Vagina (tissue), 2 donors: ENCODE data around the gene POLN. TPM values are rescaled to one million over a fixed set of nuclear protein-coding genes. Genes with fewer than 3 reads are reported as not detected.

Source experiments
- DNase-seq, 2 donors: peaks; one replicate each; pipeline ENCODE4 v3.0.0-alpha.2; 2017; ENCODE audit errors: extremely low spot score in 2 of 2
- H3K27ac ChIP-seq: fragments of 200-600 bp; sonication (generic); one replicate; pipeline ENCODE4 v1.5.1; 2019
- H3K27me3 ChIP-seq: fragments of 200-600 bp; sonication (generic); one replicate; pipeline ENCODE4 v1.5.1; 2019
- H3K36me3 ChIP-seq, 2 donors: fragments of 200-600 bp; sonication (generic); one replicate each; pipeline ENCODE4 v1.5.1; 2017 to 2019
- H3K4me1 ChIP-seq: fragments of 200-600 bp; sonication (generic); one replicate; pipeline ENCODE4 v1.5.1; 2019
- H3K4me3 ChIP-seq, 2 donors: fragments of 200-600 bp; sonication (generic); 1 replicate in 1 of 2; 2 replicates in 1 of 2; pipeline ENCODE4 v1.5.1; 2016 to 2019
- H3K9me3 ChIP-seq: fragments of 200-600 bp; sonication (generic); one replicate; pipeline ENCODE4 v1.5.1; 2019
- CTCF ChIP-seq, 3 experiments: fragments of 450-650 bp in 2 of 3; fragments of 200-600 bp in 1 of 3; sonication (generic) in 1 of 3; IDR thresholded peaks; one replicate each; pipeline ENCODE4 v1.5.1; 2017 to 2019; ENCODE audit warnings: antibody characterized with exemption in 3 of 3, mild to moderate bottlenecking in 2 of 3, moderate library complexity in 2 of 3
- POLR2A ChIP-seq, 2 donors: fragments of 450-650 bp; IDR thresholded peaks; one replicate each; pipeline ENCODE4 v1.6.1; 2017; ENCODE audit warnings: antibody characterized with exemption in 2 of 2, mild to moderate bottlenecking in 2 of 2, moderate library complexity in 2 of 2
- POLR2AphosphoS5 ChIP-seq, 2 donors: sonication (generic); formaldehyde crosslinking; IDR thresholded peaks; one replicate each; pipeline ENCODE4 v1.9.0; 2017; ENCODE audit warnings: antibody characterized with exemption in 2 of 2, mild to moderate bottlenecking in 2 of 2, low read depth in 1 of 2; ENCODE audit not compliant: insufficient read depth in 1 of 2
- intact Hi-C: fragments of 100-400 bp; cut with DNase I; formaldehyde crosslinking; loops from one replicate; pipeline ENCODE4 v1.15.1; 2023
- total RNA-seq: library from RNA; depleted of rRNA; stranded (reverse); fragments of >200 nt; gene quantifications from one replicate; pipeline ENCODE4 v1.2.3, GENCODE V29; 2016

The POLN gene
- total RNA-seq, 1 donor from 2014 or later = 3.9 TPM

DNA sequence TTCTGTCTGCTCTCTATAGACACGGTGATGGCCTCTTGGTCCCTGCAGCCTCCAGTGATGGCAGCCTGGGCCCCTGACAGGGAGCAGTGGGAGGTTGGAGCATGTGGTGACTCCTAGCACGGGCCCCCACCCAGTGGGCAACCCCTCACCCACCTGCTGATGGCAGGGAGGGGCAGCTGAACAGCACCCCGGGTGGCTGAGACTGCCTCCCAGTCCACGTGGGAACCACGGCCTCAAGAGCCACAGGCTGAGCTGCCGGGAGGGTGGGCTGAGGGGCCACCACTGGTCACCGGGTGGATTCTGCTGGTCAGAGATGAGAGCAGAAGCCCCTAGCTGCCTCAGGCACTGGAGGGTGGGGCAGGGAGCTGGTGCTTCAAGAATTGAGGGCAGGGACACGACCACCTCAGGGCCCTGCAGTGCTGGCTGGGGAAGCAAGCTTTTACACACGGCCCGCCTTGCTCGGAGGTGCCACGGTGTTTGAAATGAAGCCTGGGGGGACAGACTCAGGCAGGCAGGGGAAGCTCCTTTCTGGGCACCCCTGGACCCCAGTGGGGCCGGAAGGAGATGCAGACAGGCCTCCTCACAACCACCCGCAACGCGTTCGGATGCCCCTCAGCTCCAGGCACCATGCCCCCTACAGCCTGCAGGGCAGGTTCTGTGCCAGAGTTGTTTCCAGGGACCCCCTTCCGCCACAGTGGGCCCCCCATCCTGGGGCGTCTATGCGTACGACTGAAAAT, 6.3 kb upstream of the POLN start:
- no peak for DNase-seq
- Histone ChIP-seq H3K27me3 (no peaks in the 10 kb centered on the region), H3K4me1 (peaks cover 21% of the 10 kb centered on the region), H3K27ac (no peak overlapping the region), H3K9me3 (no peaks in the 10 kb centered on the region), H3K36me3 (peaks cover 0 to 37% of the 10 kb centered on the region in 2 donors), H3K4me3 (no peak overlapping the region)
- TF ChIP-seq POLR2A (IDR thresholded peaks at IDR 0.05) (no peak), CTCF (IDR thresholded peaks at IDR 0.05) (no peak), POLR2AphosphoS5 (IDR thresholded peaks at IDR 0.05; ENCODE audit: insufficient read depth in 1 of 2, low read depth in 1 of 2) (no peak)
- intact Hi-C loops = no loop called here

DNA sequence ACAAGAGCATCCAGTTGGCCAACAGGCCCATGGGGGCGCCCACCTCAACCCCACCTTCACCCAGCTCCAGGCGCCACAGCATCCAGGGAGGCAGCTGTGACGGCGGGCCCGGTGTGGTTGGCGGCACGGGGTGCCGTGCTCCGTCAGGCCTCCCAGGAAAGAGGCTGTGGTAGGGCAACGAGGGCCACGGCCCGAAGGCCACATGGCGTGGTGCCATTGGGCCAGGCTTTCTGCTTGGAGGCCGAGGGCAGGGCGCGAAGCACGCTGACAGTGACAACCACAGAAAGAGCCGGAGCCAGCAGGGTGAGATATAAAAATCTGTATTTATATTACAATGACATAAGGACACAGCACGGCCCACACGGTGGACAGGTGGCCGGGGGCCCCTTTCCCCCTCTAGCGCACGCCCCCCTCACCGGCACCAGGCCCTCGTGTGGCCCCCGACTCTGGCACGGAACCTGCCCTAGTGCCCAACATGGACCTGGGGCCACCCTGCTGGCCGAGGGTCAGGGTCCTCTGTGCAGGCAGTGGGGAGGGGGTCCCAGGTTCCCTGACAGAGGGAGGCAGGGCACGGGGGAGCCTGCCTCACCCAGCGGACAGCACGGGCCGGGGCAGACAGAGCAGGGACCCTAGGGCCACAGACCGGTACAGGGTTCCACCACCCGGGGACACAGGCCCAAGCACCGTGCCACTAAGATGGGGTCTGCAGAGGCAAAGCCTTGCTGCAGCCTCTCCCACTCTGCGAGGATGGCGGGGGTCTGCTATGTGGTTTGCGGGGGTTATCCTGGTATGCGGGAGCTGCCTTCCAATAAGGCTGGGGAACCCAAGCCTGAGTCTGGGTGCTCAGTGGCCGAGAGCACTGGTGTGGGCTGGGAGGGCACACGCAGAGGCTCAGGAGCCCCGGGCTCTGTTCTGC, 5.5 kb upstream of the POLN start:
- TF ChIP-seq POLR2A (IDR thresholded peaks at IDR 0.05) (no peak), POLR2AphosphoS5 (IDR thresholded peaks at IDR 0.05; ENCODE audit: insufficient read depth in 1 of 2, low read depth in 1 of 2) (no peak), CTCF (IDR thresholded peaks at IDR 0.05) (no peak)
- DNase-seq = no peak
- intact Hi-C loops = no loop called here
- Histone ChIP-seq H3K36me3 (peaks cover 0 to 33% of the 10 kb centered on the region in 2 donors), H3K4me1 (peaks cover 20% of the 10 kb centered on the region), H3K9me3 (no peaks in the 10 kb centered on the region), H3K27ac (no peak overlapping the region), H3K27me3 (no peaks in the 10 kb centered on the region), H3K4me3 (no peak overlapping the region)

GRCh38 chr4:2246384-2247127, 4.6 kb upstream of the POLN start:
- H3K4me3 ChIP-seq = no peak overlapping the region
- no peak for TF ChIP-seq POLR2AphosphoS5 (IDR thresholded peaks at IDR 0.05; ENCODE audit: insufficient read depth in 1 of 2, low read depth in 1 of 2)
- TF ChIP-seq POLR2A (IDR thresholded peaks at IDR 0.05) = no peak
- peak in 1 of 2 donors; percentile 77 for DNase-seq
- no peaks in the 10 kb centered on the region for H3K9me3 ChIP-seq
- no peak overlapping the region for H3K27ac ChIP-seq
- no peaks in the 10 kb centered on the region for H3K27me3 ChIP-seq
- intact Hi-C loops = no loop called here
- peaks cover 0 to 32% of the 10 kb centered on the region in 2 donors for H3K36me3 ChIP-seq
- H3K4me1 ChIP-seq = peaks cover 22% of the 10 kb centered on the region

GRCh38 chr4:2245787-2246275, 3.9 kb upstream of the POLN start:
- Histone ChIP-seq H3K4me3 (no peak overlapping the region), H3K27me3 (no peaks in the 10 kb centered on the region), H3K27ac (no peak overlapping the region), H3K9me3 (no peaks in the 10 kb centered on the region), H3K4me1 (peaks cover 27% of the 10 kb centered on the region), H3K36me3 (peaks cover 0 to 24% of the 10 kb centered on the region in 2 donors)
- intact Hi-C loops = no loop called here
- no peak for DNase-seq
- TF ChIP-seq POLR2AphosphoS5 (IDR thresholded peaks at IDR 0.05; ENCODE audit: insufficient read depth in 1 of 2, low read depth in 1 of 2) (no peak), CTCF (IDR thresholded peaks at IDR 0.05) (no peak)
